IPS-18a (cell line): ENCODE measurements around the gene TMEM19.

Source experiments
- H3K27ac ChIP-seq: one replicate; pipeline ENCODE4 v1.5.1; 2013; ENCODE audit warnings: low read length
- H3K27me3 ChIP-seq: one replicate; pipeline ENCODE4 v1.6.1; 2013; ENCODE audit warnings: mild to moderate bottlenecking, low read length; ENCODE audit not compliant: control insufficient read depth, insufficient read depth
- H3K36me3 ChIP-seq: one replicate; pipeline ENCODE4 v1.6.1; 2013; ENCODE audit warnings: low read depth, low read length; ENCODE audit not compliant: control insufficient read depth
- H3K4me1 ChIP-seq: one replicate; pipeline ENCODE4 v1.6.1; 2013; ENCODE audit warnings: low read depth, low read length; ENCODE audit not compliant: control insufficient read depth
- H3K4me3 ChIP-seq: one replicate; pipeline ENCODE4 v1.5.1; 2013; ENCODE audit warnings: low read length
- H3K9ac ChIP-seq: one replicate; pipeline ENCODE4 v1.6.1; 2013; ENCODE audit warnings: mild to moderate bottlenecking, low read length, moderate library complexity
- H3K9me3 ChIP-seq: one replicate; pipeline ENCODE4 v1.6.1; 2013; ENCODE audit warnings: low read depth, low read length; ENCODE audit not compliant: control insufficient read depth

TMEM19 gene

DNA sequence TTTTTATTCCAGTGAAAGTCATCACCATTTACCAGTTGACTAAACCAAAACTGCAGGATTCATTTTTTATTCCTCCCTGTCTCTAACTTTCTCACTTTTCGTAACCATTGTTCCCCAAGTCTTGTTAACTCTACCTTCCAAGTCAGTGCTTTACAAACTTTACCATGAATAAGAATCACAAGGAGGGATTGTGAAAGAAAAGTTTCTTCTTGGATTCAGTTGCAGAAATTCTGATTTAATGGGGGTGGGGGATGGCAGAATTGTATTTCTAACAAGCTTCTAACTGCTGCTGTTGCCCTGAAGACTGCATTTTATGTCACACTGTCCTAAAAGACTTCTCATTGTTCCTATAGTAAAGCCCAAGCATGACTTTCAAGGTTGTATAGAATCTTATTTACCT is 63.8 kb downstream of the TMEM19 start:
- Histone ChIP-seq H3K4me1 (peaks cover 8% of the 10 kb centered on the region), H3K27me3 (no peaks in the 10 kb centered on the region), H3K27ac (no peak overlapping the region), H3K4me3 (no peak overlapping the region), H3K9ac (no peak overlapping the region), H3K9me3 (no peaks in the 10 kb centered on the region), H3K36me3 (no peaks in the 10 kb centered on the region)

DNA sequence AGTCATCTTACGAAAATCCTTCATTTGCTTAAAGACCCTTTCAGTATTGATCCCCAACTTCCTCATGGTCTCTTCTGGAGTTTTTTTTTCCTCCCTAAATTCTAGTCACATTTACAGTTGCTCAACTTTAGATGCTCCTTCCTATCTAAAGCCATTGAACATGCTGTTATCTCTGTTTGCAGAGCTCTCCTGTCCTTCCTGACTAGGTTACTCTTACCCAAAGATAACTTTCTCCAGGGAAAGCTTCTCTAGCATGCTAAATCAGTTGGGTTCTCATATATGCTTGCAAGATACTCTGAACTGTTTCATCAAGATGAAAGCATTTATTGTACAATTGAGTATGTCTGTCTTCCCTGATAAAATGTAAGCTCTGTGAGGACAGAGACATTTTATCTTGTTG is 67.0 kb downstream of the TMEM19 start:
- Histone ChIP-seq H3K4me3 (no peak overlapping the region), H3K27ac (no peak overlapping the region), H3K9me3 (no peaks in the 10 kb centered on the region)

More for the DNA sequence above, 67.0 kb downstream of the TMEM19 start:
- Histone ChIP-seq H3K9ac (no peak overlapping the region), H3K4me1 (peaks cover 14% of the 10 kb centered on the region), H3K27me3 (no peaks in the 10 kb centered on the region), H3K36me3 (peaks cover 4% of the 10 kb centered on the region)
